HCT116 (cell line): ENCODE measurements around the gene GPR108. TPM values are rescaled to one million over a fixed set of nuclear protein-coding genes. Genes with fewer than 3 reads are reported as not detected.

Source experiments
- ATAC-seq: fragments of 200-7000 bp; cut with Tn5 transposase; 2 replicates; pipeline ENCODE4 v1.9.1; 2020; ENCODE audit warnings: mild to moderate bottlenecking, moderate library complexity
- BruUV-seq: library from RNA; stranded (reverse); fragments of 400-500 nt; replicated peaks from 2 replicates; lab custom pipeline; 2021; lab: Mats Ljungman, UMichigan
- CTCF ChIA-PET: fragments of 300-600 bp; sonication (Branson Sonifier 250); formaldehyde crosslinking; loops from one replicate; lab custom pipeline; 2021; ENCODE audit warnings: antibody characterized with exemption; lab: Charles Lee
- POLR2A ChIA-PET: fragments of 300-600, 350-600 bp; sonication (Branson Sonifier 250); formaldehyde crosslinking; loops from one replicate; lab custom pipeline; 2021; ENCODE audit warnings: antibody characterized with exemption; lab: Charles Lee
- RAD21 ChIA-PET, 2 experiments: fragments of 300-600 bp; sonication (Branson Sonifier 250); formaldehyde crosslinking; loops; one replicate each; lab custom pipeline; 2023; ENCODE audit warnings: low total read pairs in 2 of 2; ENCODE audit not compliant: uncharacterized antibody in 2 of 2, unreplicated experiment in 2 of 2, low non-redundant PET in 1 of 2; lab: Charles Lee
- DNase-seq: peaks from one replicate; pipeline ENCODE4 v3.0.0-alpha.2; 2010; ENCODE audit warnings: low read depth, low spot score
- H2AFZ ChIP-seq: fragments of 200-600 bp; shearing (Covaris generic), sonication (generic); 2 replicates; pipeline ENCODE4 v1.6.1; 2017; ENCODE audit warnings: low read depth, mixed run types, mixed read lengths, antibody characterized with exemption, low read length; ENCODE audit not compliant: poor library complexity, severe bottlenecking
- H3K27ac ChIP-seq: 2 replicates; pipeline ENCODE4 v1.5.1; 2012; ENCODE audit warnings: low read depth, low read length
- H3K27me3 ChIP-seq: fragments of 200-600 bp; sonication (generic); 2 replicates; pipeline ENCODE4 v1.6.1; 2016; ENCODE audit warnings: mixed run types, low read length, mixed read lengths; ENCODE audit not compliant: insufficient read depth
- H3K36me3 ChIP-seq, 2 experiments: fragments of 200-500 bp in 1 of 2; fragments of 200-600 bp in 1 of 2; sonication (Bioruptor generic) in 1 of 2; sonication (generic) in 1 of 2; 2 replicates each; pipeline versions ENCODE4 v1.5.1 to v1.6.1; 2014 to 2016; ENCODE audit warnings: low read length in 2 of 2, inconsistent platforms in 1 of 2, mixed read lengths in 1 of 2, mixed run types in 1 of 2; ENCODE audit not compliant: insufficient read depth in 2 of 2, control insufficient read depth in 1 of 2
- H3K4me1 ChIP-seq, 2 experiments: fragments of 200-600 bp in 1 of 2; sonication (generic) in 1 of 2; 2 replicates each; pipeline versions ENCODE4 v1.5.1 to v1.6.1; 2012 to 2017; ENCODE audit warnings: low read length in 2 of 2, inconsistent platforms in 1 of 2, mild to moderate bottlenecking in 1 of 2, mixed read lengths in 1 of 2, mixed run types in 1 of 2, moderate library complexity in 1 of 2; ENCODE audit not compliant: insufficient read depth in 2 of 2, control insufficient read depth in 1 of 2
- H3K4me2 ChIP-seq: fragments of 200-600 bp; sonication (generic); 2 replicates; pipeline ENCODE4 v1.6.1; 2017; ENCODE audit warnings: mixed run types, low read length, mixed read lengths
- H3K4me3 ChIP-seq, 2 experiments: fragments of 200-600 bp in 1 of 2; sonication (generic) in 1 of 2; replicated peaks in 1 of 2; 2 replicates each; pipeline ENCODE4 v1.5.1; 2011 to 2016; ENCODE audit warnings: low read length in 2 of 2, control low read depth in 1 of 2, low read depth in 1 of 2, mild to moderate bottlenecking in 1 of 2, mixed read lengths in 1 of 2, mixed run types in 1 of 2
- H3K79me2 ChIP-seq: fragments of 200-600 bp; sonication (generic); 2 replicates; pipeline ENCODE4 v1.6.1; 2017; ENCODE audit warnings: mild to moderate bottlenecking, mixed run types, low read length, moderate library complexity, mixed read lengths; ENCODE audit not compliant: insufficient read depth
- H3K9ac ChIP-seq: fragments of 200-600 bp; sonication (generic); 2 replicates; pipeline ENCODE4 v1.6.1; 2016; ENCODE audit warnings: low read length, mixed read lengths
- H3K9me2 ChIP-seq: fragments of 200-600 bp; sonication (generic), shearing (Covaris generic); 2 replicates; pipeline ENCODE4 v1.6.1; 2017; ENCODE audit warnings: mixed run types, mild to moderate bottlenecking, moderate library complexity; ENCODE audit not compliant: insufficient read depth
- H3K9me3 ChIP-seq, 2 experiments: fragments of 200-500 bp in 1 of 2; fragments of 200-600 bp in 1 of 2; sonication (Bioruptor generic) in 1 of 2; sonication (generic) in 1 of 2; 2 replicates each; pipeline ENCODE4 v1.6.1; 2014 to 2017; ENCODE audit warnings: low read length in 2 of 2, mixed read lengths in 2 of 2, inconsistent platforms in 1 of 2, low read depth in 1 of 2, mild to moderate bottlenecking in 1 of 2, mixed run types in 1 of 2, moderate library complexity in 1 of 2; ENCODE audit not compliant: control insufficient read depth in 1 of 2, insufficient read depth in 1 of 2
- H4K20me1 ChIP-seq: fragments of 200-600 bp; sonication (generic), shearing (Covaris generic); 2 replicates; pipeline ENCODE4 v1.6.1; 2017; ENCODE audit warnings: mixed run types, mild to moderate bottlenecking, moderate library complexity; ENCODE audit not compliant: insufficient read depth
- CBX3 ChIP-seq: IDR thresholded peaks from 2 replicates; pipeline ENCODE4 v1.6.1; 2012; ENCODE audit warnings: low read depth
- CTCF ChIP-seq, 3 experiments: fragments of 200-600 bp in 1 of 3; sonication (generic) in 1 of 3; IDR thresholded peaks in 2 of 3; conservative IDR thresholded peaks in 1 of 3; 2 replicates each; pipeline ENCODE4 v1.5.1; 2012 to 2017; ENCODE audit warnings: low read depth in 2 of 3, low read length in 2 of 3, antibody characterized with exemption in 1 of 3, borderline replicate concordance in 1 of 3, control low read depth in 1 of 3, mild to moderate bottlenecking in 1 of 3, mixed read lengths in 1 of 3, mixed run types in 1 of 3, moderate library complexity in 1 of 3; ENCODE audit not compliant: insufficient read depth in 1 of 3
- ELF1 ChIP-seq: IDR thresholded peaks from 2 replicates; pipeline ENCODE4 v1.6.1; 2012; ENCODE audit warnings: low read depth, borderline replicate concordance
- EZH2phosphoT487 ChIP-seq: fragments of 200-600 bp; IDR thresholded peaks from 2 replicates; pipeline ENCODE4 v1.6.1; 2018; ENCODE audit warnings: antibody characterized with exemption, borderline replicate concordance
- FOSL1 ChIP-seq: IDR thresholded peaks from 2 replicates; pipeline ENCODE4 v1.6.1; 2012; ENCODE audit warnings: low read depth
- JUND ChIP-seq: IDR thresholded peaks from 2 replicates; pipeline ENCODE4 v1.6.1; 2012
- POLR2A ChIP-seq: IDR thresholded peaks from 2 replicates; pipeline ENCODE4 v1.7.0; 2011; ENCODE audit warnings: borderline replicate concordance; ENCODE audit not compliant: insufficient read depth, insufficient read length; ENCODE audit errors: extremely low read depth
- POLR2AphosphoS5 ChIP-seq: IDR thresholded peaks from 2 replicates; pipeline ENCODE4 v1.6.1; 2011; ENCODE audit warnings: mild to moderate bottlenecking, low read depth, low read length, moderate library complexity
- RAD21 ChIP-seq: IDR thresholded peaks from 2 replicates; pipeline ENCODE4 v1.6.1; 2012; ENCODE audit warnings: low read depth, mild to moderate bottlenecking
- REST ChIP-seq: IDR thresholded peaks from 2 replicates; pipeline ENCODE4 v1.6.1; 2012; ENCODE audit warnings: low read depth
- SIN3A ChIP-seq: IDR thresholded peaks from 2 replicates; pipeline ENCODE4 v1.6.1; 2012; ENCODE audit warnings: low read depth
- SP1 ChIP-seq: IDR thresholded peaks from 2 replicates; pipeline ENCODE4 v1.6.1; 2012; ENCODE audit warnings: low read depth
- YY1 ChIP-seq: IDR thresholded peaks from 2 replicates; pipeline ENCODE4 v1.6.1; 2011; ENCODE audit warnings: low read length, low read depth, moderate library complexity, mild to moderate bottlenecking; ENCODE audit not compliant: insufficient replicate concordance; ENCODE audit errors: extremely low read depth
- ZBTB33 ChIP-seq: IDR thresholded peaks from 2 replicates; pipeline ENCODE4 v1.6.1; 2011; ENCODE audit warnings: mild to moderate bottlenecking, low read length, moderate library complexity; ENCODE audit not compliant: insufficient replicate concordance; ENCODE audit errors: extremely low read depth
- ZFX ChIP-seq: fragments of 450-650 bp; IDR thresholded peaks from 2 replicates; pipeline ENCODE4 v1.6.1; 2017
- intact Hi-C: fragments of 100-400 bp; cut with micrococcal nuclease; formaldehyde crosslinking; loops from 2 replicates; pipeline ENCODE4 v1.10.0; 2022
- total RNA-seq: library from RNA; stranded (reverse); gene quantifications from one replicate; pipeline ENCODE4 v1.2.1, GENCODE V29; 2021; ENCODE audit not compliant: unreplicated experiment

Gene GPR108
- total RNA-seq, 1 experiment from 2014 or later = 75.0 TPM

- Histone ChIP-seq H2AFZ (no peak overlapping the region), H4K20me1 (no peaks in the 10 kb centered on the region), H3K4me2 (no peak overlapping the region), H3K9me2 (no peaks in the 10 kb centered on the region), H3K4me3 (no peak overlapping the region), H3K4me1 (no peaks in the 10 kb centered on the region), H3K79me2 (no peaks in the 10 kb centered on the region), H3K9ac (no peak overlapping the region), H3K27me3 (no peaks in the 10 kb centered on the region), H3K9me3 (no peaks in the 10 kb centered on the region), H3K36me3 (no peaks in the 10 kb centered on the region), H3K27ac (no peak overlapping the region)
- TF ChIP-seq SIN3A (no peak), EZH2phosphoT487 (no peak), POLR2AphosphoS5 (no peak), YY1 (no peak), REST (no peak), RAD21 (no peak), JUND (no peak), CBX3 (no peak), ZBTB33 (no peak), SP1 (no peak), POLR2A (no peak), ZFX (no peak), CTCF (IDR thresholded peaks at IDR 0.05 in 2 of 3, conservative IDR thresholded peaks at IDR 0.05 in 1 of 3; ENCODE audit: borderline replicate concordance in 1 of 3, insufficient read depth in 1 of 3, low read depth in 2 of 3, low read length in 2 of 3) (no peak), ELF1 (no peak), FOSL1 (no peak)
- CTCF ChIA-PET = no interaction called here
- BruUV-seq = no TSS peak
- intact Hi-C loops = no loop called here
- DNase-seq = no peak
- RAD21 ChIA-PET = no interaction called here
- ATAC-seq = no peak
- POLR2A ChIA-PET = no interaction called here
These were observed 37.4 kb downstream of the GPR108 start for GRCh38 chr19:6699935-6700334.
